ENCODE measurements around the gene EPHA8.

The EPHA8 gene

GRCh38 chr1:22537441-22538139 is 25.7 kb upstream of the EPHA8 start:
- H3K9me3 ChIP-seq (ENCODE audit: insufficient read depth, low read depth, low read length): no peaks in the 10 kb centered on the region

GRCh38 chr1:22539510-22540118 is 23.7 kb upstream of the EPHA8 start:
- H3K4me1 ChIP-seq (ENCODE audit: insufficient read depth, low read length): no peaks in the 10 kb centered on the region
- H3K9me3 ChIP-seq (ENCODE audit: insufficient read depth, low read depth, low read length): no peaks in the 10 kb centered on the region
- H3K4me3 ChIP-seq (ENCODE audit: low read length): no peak overlapping the region
- H3K27me3 ChIP-seq (ENCODE audit: insufficient read depth, low read length): no peaks in the 10 kb centered on the region
- H3K9ac ChIP-seq (ENCODE audit: low read depth, low read length): no peak overlapping the region
- H3K27ac ChIP-seq (ENCODE audit: low read depth, low read length): no peak overlapping the region
- H3K36me3 ChIP-seq (ENCODE audit: insufficient read depth, low read length): no peaks in the 10 kb centered on the region
- 93% methylated on average over 14 of the region's 16 CpGs for whole genome bisulfite sequencing

More at GRCh38 chr1:22537441-22538139, 25.7 kb upstream of the EPHA8 start:
- 92% methylated on average over 13 of the region's 13 CpGs for WGBS
- Histone ChIP-seq H3K27ac (ENCODE audit: low read depth, low read length) (no peak overlapping the region), H3K4me3 (ENCODE audit: low read length) (no peak overlapping the region), H3K9ac (ENCODE audit: low read depth, low read length) (no peak overlapping the region), H3K4me1 (ENCODE audit: insufficient read depth, low read length) (no peaks in the 10 kb centered on the region), H3K27me3 (ENCODE audit: insufficient read depth, low read length) (no peaks in the 10 kb centered on the region), H3K36me3 (ENCODE audit: insufficient read depth, low read length) (no peaks in the 10 kb centered on the region)

- Histone ChIP-seq H3K9me3 (ENCODE audit: insufficient read depth, low read depth, low read length) (no peaks in the 10 kb centered on the region), H3K27me3 (ENCODE audit: insufficient read depth, low read length) (no peaks in the 10 kb centered on the region), H3K4me1 (ENCODE audit: insufficient read depth, low read length) (no peaks in the 10 kb centered on the region), H3K4me3 (ENCODE audit: low read length) (no peak overlapping the region), H3K36me3 (ENCODE audit: insufficient read depth, low read length) (no peaks in the 10 kb centered on the region), H3K27ac (ENCODE audit: low read depth, low read length) (no peak overlapping the region), H3K9ac (ENCODE audit: low read depth, low read length) (no peak overlapping the region)
- WGBS: 83% methylated on average over 5 of the region's 5 CpGs
These were observed 23.0 kb upstream of the EPHA8 start for GRCh38 chr1:22540337-22540736.

GRCh38 chr1:22542886-22543285 is 20.4 kb upstream of the EPHA8 start:
- Histone ChIP-seq H3K27ac (ENCODE audit: low read depth, low read length) (no peak overlapping the region), H3K36me3 (ENCODE audit: insufficient read depth, low read length) (no peaks in the 10 kb centered on the region), H3K4me1 (ENCODE audit: insufficient read depth, low read length) (no peaks in the 10 kb centered on the region), H3K4me3 (ENCODE audit: low read length) (no peak overlapping the region), H3K9me3 (ENCODE audit: insufficient read depth, low read depth, low read length) (no peaks in the 10 kb centered on the region), H3K9ac (ENCODE audit: low read depth, low read length) (no peak overlapping the region), H3K27me3 (ENCODE audit: insufficient read depth, low read length) (peaks cover 13% of the 10 kb centered on the region)
- 89% methylated on average over 9 of the region's 9 CpGs for WGBS

GRCh38 chr1:22543679-22544078 is 19.6 kb upstream of the EPHA8 start:
- WGBS: 85% methylated on average over 6 of the region's 6 CpGs
- Histone ChIP-seq H3K4me3 (ENCODE audit: low read length) (no peak overlapping the region), H3K36me3 (ENCODE audit: insufficient read depth, low read length) (no peaks in the 10 kb centered on the region), H3K9ac (ENCODE audit: low read depth, low read length) (no peak overlapping the region), H3K27me3 (ENCODE audit: insufficient read depth, low read length) (peaks cover 17% of the 10 kb centered on the region), H3K4me1 (ENCODE audit: insufficient read depth, low read length) (no peaks in the 10 kb centered on the region), H3K9me3 (ENCODE audit: insufficient read depth, low read depth, low read length) (no peaks in the 10 kb centered on the region), H3K27ac (ENCODE audit: low read depth, low read length) (no peak overlapping the region)

GRCh38 chr1:22544606-22545005 is 18.7 kb upstream of the EPHA8 start:
- peaks cover 17% of the 10 kb centered on the region for H3K27me3 ChIP-seq (ENCODE audit: insufficient read depth, low read length)
- H3K36me3 ChIP-seq (ENCODE audit: insufficient read depth, low read length): no peaks in the 10 kb centered on the region
- WGBS: 93% methylated on average over 12 of the region's 12 CpGs
- no peak overlapping the region for H3K9ac ChIP-seq (ENCODE audit: low read depth, low read length)
- no peaks in the 10 kb centered on the region for H3K9me3 ChIP-seq (ENCODE audit: insufficient read depth, low read depth, low read length)
- H3K4me1 ChIP-seq (ENCODE audit: insufficient read depth, low read length): no peaks in the 10 kb centered on the region
- no peak overlapping the region for H3K27ac ChIP-seq (ENCODE audit: low read depth, low read length)
- H3K4me3 ChIP-seq (ENCODE audit: low read length): no peak overlapping the region

GRCh38 chr1:22545141-22545540 is 18.1 kb upstream of the EPHA8 start:
- Histone ChIP-seq H3K27me3 (ENCODE audit: insufficient read depth, low read length) (peaks cover 17% of the 10 kb centered on the region), H3K4me3 (ENCODE audit: low read length) (no peak overlapping the region), H3K9me3 (ENCODE audit: insufficient read depth, low read depth, low read length) (no peaks in the 10 kb centered on the region), H3K36me3 (ENCODE audit: insufficient read depth, low read length) (no peaks in the 10 kb centered on the region), H3K4me1 (ENCODE audit: insufficient read depth, low read length) (no peaks in the 10 kb centered on the region), H3K27ac (ENCODE audit: low read depth, low read length) (no peak overlapping the region), H3K9ac (ENCODE audit: low read depth, low read length) (no peak overlapping the region)
- 88% methylated on average over 13 of the region's 13 CpGs for WGBS

- Histone ChIP-seq H3K36me3 (ENCODE audit: insufficient read depth, low read length) (no peaks in the 10 kb centered on the region), H3K9ac (ENCODE audit: low read depth, low read length) (no peak overlapping the region), H3K27ac (ENCODE audit: low read depth, low read length) (no peak overlapping the region)
These were observed 16.0 kb upstream of the EPHA8 start for GRCh38 chr1:22547186-22547817.

GRCh38 chr1:22547818-22548462 is 15.3 kb upstream of the EPHA8 start:
- Histone ChIP-seq H3K36me3 (ENCODE audit: insufficient read depth, low read length) (no peaks in the 10 kb centered on the region), H3K4me3 (ENCODE audit: low read length) (no peak overlapping the region), H3K4me1 (ENCODE audit: insufficient read depth, low read length) (no peaks in the 10 kb centered on the region), H3K9ac (ENCODE audit: low read depth, low read length) (no peak overlapping the region), H3K27ac (ENCODE audit: low read depth, low read length) (no peak overlapping the region), H3K27me3 (ENCODE audit: insufficient read depth, low read length) (peaks cover 17% of the 10 kb centered on the region), H3K9me3 (ENCODE audit: insufficient read depth, low read depth, low read length) (no peaks in the 10 kb centered on the region)
- 71% methylated on average over 12 of the region's 12 CpGs for WGBS

More at GRCh38 chr1:22547186-22547817, 16.0 kb upstream of the EPHA8 start:
- WGBS: 86% methylated on average over 6 of the region's 6 CpGs
- no peaks in the 10 kb centered on the region for H3K4me1 ChIP-seq (ENCODE audit: insufficient read depth, low read length)
- H3K27me3 ChIP-seq (ENCODE audit: insufficient read depth, low read length): peaks cover 17% of the 10 kb centered on the region
- no peaks in the 10 kb centered on the region for H3K9me3 ChIP-seq (ENCODE audit: insufficient read depth, low read depth, low read length)
- H3K4me3 ChIP-seq (ENCODE audit: low read length): no peak overlapping the region

- Histone ChIP-seq H3K9me3 (ENCODE audit: insufficient read depth, low read depth, low read length) (no peaks in the 10 kb centered on the region), H3K4me1 (ENCODE audit: insufficient read depth, low read length) (peaks cover 3% of the 10 kb centered on the region; the same call in 1 of the 2 replicates), H3K27me3 (ENCODE audit: insufficient read depth, low read length) (peaks cover 17% of the 10 kb centered on the region), H3K9ac (ENCODE audit: low read depth, low read length) (no peak overlapping the region), H3K27ac (ENCODE audit: low read depth, low read length) (no peak overlapping the region), H3K4me3 (ENCODE audit: low read length) (no peak overlapping the region), H3K36me3 (ENCODE audit: insufficient read depth, low read length) (no peaks in the 10 kb centered on the region)
- WGBS: 91% methylated on average over 11 of the region's 11 CpGs
These were observed 13.3 kb upstream of the EPHA8 start for GRCh38 chr1:22550021-22550420.

GRCh38 chr1:22551591-22551990 is 11.7 kb upstream of the EPHA8 start:
- Histone ChIP-seq H3K9me3 (ENCODE audit: insufficient read depth, low read depth, low read length) (no peaks in the 10 kb centered on the region), H3K4me1 (ENCODE audit: insufficient read depth, low read length) (peaks cover 11% of the 10 kb centered on the region), H3K27ac (ENCODE audit: low read depth, low read length) (no peak overlapping the region), H3K9ac (ENCODE audit: low read depth, low read length) (no peak overlapping the region), H3K4me3 (ENCODE audit: low read length) (no peak overlapping the region), H3K27me3 (ENCODE audit: insufficient read depth, low read length) (peaks cover 16% of the 10 kb centered on the region), H3K36me3 (ENCODE audit: insufficient read depth, low read length) (no peaks in the 10 kb centered on the region)
- WGBS: 90% methylated on average over 17 of the region's 17 CpGs
